OCI-LY3 (cell line): ENCODE measurements around the gene CHFR.

Experiments used
- EZH2phosphoT487 ChIP-seq: fragments of 200-600 bp; shearing (Covaris generic); IDR thresholded peaks from 2 replicates; pipeline ENCODE4 v1.6.1; 2018; ENCODE audit warnings: antibody characterized with exemption, mixed run types, low read depth
- TF ChIP-seq, protein P1 (sequence below): fragments of 200-600, 300-600 bp; sonication (generic); IDR thresholded peaks from 2 replicates; pipeline ENCODE4 v1.5.1; 2014; ENCODE audit warnings: antibody characterized with exemption, low read length, low read depth

DNA sequence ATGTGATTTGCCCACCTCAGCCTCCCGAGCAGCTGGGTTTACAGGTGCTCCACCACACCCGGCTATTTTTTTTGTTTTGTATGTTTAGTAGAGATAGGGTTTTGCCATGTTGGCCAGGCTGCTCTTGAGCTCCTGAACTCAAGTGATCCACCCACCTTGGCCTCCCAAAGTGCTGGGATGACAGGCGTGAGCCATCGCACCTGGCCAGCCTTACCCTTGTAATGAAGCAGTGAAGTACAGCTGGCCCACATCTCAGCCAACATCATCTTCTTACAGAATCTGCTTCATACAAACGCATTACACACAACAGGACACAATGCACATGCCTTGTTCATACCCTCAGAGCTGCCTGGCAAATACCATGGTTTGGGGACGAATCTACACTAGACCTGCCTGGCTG, 31.3 kb upstream of the CHFR start:
- TF ChIP-seq, protein P1, sequence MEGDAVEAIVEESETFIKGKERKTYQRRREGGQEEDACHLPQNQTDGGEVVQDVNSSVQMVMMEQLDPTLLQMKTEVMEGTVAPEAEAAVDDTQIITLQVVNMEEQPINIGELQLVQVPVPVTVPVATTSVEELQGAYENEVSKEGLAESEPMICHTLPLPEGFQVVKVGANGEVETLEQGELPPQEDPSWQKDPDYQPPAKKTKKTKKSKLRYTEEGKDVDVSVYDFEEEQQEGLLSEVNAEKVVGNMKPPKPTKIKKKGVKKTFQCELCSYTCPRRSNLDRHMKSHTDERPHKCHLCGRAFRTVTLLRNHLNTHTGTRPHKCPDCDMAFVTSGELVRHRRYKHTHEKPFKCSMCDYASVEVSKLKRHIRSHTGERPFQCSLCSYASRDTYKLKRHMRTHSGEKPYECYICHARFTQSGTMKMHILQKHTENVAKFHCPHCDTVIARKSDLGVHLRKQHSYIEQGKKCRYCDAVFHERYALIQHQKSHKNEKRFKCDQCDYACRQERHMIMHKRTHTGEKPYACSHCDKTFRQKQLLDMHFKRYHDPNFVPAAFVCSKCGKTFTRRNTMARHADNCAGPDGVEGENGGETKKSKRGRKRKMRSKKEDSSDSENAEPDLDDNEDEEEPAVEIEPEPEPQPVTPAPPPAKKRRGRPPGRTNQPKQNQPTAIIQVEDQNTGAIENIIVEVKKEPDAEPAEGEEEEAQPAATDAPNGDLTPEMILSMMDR = no peak
- no peak for TF ChIP-seq EZH2phosphoT487
